ENCODE results near the gene IL17RC.

IL17RC gene

DNA sequence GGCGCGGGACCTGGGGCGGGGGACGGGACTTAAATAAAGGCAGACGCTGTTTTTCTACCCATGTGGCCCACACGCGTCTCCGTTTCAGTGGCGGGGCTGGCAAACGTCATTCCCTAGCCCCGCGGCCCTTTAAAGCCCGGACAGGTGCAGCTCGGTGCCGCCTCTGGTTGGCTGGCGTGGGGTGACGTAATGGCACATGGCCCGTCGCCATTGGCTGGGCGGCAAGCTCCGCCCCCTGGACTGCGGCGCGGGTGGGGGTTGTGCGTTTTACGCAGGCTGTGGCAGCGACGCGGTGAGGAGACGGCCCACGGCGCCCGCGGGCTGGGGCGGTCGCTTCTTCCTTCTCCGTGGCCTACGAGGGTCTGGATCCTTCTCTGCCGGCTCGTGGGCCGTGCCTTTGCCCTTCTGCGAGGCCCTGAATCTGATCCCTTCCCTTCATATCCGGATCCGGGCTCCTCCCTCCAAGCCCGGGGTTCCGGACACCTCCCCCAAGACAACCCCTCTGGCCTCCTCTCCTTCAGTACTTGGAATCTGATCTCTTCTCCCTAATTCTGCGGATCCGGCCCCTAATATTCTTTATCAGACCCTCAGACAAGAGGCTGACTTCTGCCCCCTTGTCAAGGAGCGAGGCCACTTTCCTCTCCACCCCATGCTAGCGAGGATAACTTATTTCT, 16.8 kb downstream of the IL17RC start, which contains the start of gene CRELD1:
TSS of gene CRELD1 (plus strand) at position 274 of the 674 bp plus-strand sequence. CDS start 605 bp downstream, outside the sequence.
- no peaks in the 10 kb centered on the region for H4K20me1 ChIP-seq (ENCODE audit: insufficient read depth, low read length)
- no peaks in the 10 kb centered on the region for H3F3A ChIP-seq (ENCODE audit: insufficient read depth, low read length)
- H3K4me1 ChIP-seq (ENCODE audit: insufficient read depth, low read length, severe bottlenecking) = peaks cover 26% of the 10 kb centered on the region
- H3K36me3 ChIP-seq (ENCODE audit: insufficient read depth, low read length) = peaks cover 29% of the 10 kb centered on the region
- no peak within 1 kb of the TSS for H2AFZ ChIP-seq (ENCODE audit: low read length)
- TF ChIP-seq, protein P1, sequence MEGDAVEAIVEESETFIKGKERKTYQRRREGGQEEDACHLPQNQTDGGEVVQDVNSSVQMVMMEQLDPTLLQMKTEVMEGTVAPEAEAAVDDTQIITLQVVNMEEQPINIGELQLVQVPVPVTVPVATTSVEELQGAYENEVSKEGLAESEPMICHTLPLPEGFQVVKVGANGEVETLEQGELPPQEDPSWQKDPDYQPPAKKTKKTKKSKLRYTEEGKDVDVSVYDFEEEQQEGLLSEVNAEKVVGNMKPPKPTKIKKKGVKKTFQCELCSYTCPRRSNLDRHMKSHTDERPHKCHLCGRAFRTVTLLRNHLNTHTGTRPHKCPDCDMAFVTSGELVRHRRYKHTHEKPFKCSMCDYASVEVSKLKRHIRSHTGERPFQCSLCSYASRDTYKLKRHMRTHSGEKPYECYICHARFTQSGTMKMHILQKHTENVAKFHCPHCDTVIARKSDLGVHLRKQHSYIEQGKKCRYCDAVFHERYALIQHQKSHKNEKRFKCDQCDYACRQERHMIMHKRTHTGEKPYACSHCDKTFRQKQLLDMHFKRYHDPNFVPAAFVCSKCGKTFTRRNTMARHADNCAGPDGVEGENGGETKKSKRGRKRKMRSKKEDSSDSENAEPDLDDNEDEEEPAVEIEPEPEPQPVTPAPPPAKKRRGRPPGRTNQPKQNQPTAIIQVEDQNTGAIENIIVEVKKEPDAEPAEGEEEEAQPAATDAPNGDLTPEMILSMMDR (IDR thresholded peaks at IDR 0.05; ENCODE audit: low read length) = no peak
- TF ChIP-seq EZH2 (IDR thresholded peaks at IDR 0.05; ENCODE audit: borderline replicate concordance, low read length) = no peak
- H3K4me3 ChIP-seq (ENCODE audit: low read depth, low read length, poor library complexity, severe bottlenecking) = peak within 1 kb of the TSS; percentile 74
- no peaks in the 10 kb centered on the region for H3K9me2 ChIP-seq (ENCODE audit: low read depth, low read length)
- H3K27me3 ChIP-seq (ENCODE audit: insufficient read depth, low read length) = no peaks in the 10 kb centered on the region; the same call in 1 of the 2 replicates
- peak within 1 kb of the TSS; percentile 62 for H3K27ac ChIP-seq (ENCODE audit: low read depth, low read length, poor library complexity, severe bottlenecking)
- no peaks in the 10 kb centered on the region for H3K79me2 ChIP-seq (ENCODE audit: insufficient read depth, low read length)
- peak within 1 kb of the TSS; percentile 81 for H3K9ac ChIP-seq (ENCODE audit: low read length)
- no peaks in the 10 kb centered on the region for H3K9me3 ChIP-seq (ENCODE audit: low read length)
- H3K4me2 ChIP-seq (ENCODE audit: low read length) = peak within 1 kb of the TSS; percentile 85

DNA sequence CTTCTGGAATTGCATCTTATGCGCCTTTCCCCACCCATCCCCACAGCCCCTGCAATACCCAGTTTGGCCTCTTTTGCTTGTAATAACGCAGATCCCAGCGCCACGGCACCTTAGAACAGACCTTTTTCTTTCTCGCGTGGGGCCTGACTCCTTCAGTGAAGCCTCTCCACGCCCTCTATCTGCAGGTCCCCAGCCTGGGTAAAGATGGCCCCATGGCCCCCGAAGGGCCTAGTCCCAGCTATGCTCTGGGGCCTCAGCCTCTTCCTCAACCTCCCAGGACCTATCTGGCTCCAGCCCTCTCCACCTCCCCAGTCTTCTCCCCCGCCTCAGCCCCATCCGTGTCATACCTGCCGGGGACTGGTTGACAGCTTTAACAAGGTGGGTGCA, 17.3 kb downstream of the IL17RC start:
- Histone ChIP-seq H3K9me3 (ENCODE audit: low read length) (no peaks in the 10 kb centered on the region), H3K9ac (ENCODE audit: low read length) (peak overlapping the region; percentile 81), H4K20me1 (ENCODE audit: insufficient read depth, low read length) (no peaks in the 10 kb centered on the region), H3K27ac (ENCODE audit: low read depth, low read length, poor library complexity, severe bottlenecking) (peak overlapping the region; percentile 62), H2AFZ (ENCODE audit: low read length) (no peak overlapping the region), H3K9me2 (ENCODE audit: low read depth, low read length) (no peaks in the 10 kb centered on the region), H3K4me1 (ENCODE audit: insufficient read depth, low read length, severe bottlenecking) (peaks cover 26% of the 10 kb centered on the region), H3K79me2 (ENCODE audit: insufficient read depth, low read length) (no peaks in the 10 kb centered on the region), H3K4me3 (ENCODE audit: low read depth, low read length, poor library complexity, severe bottlenecking) (peak overlapping the region; percentile 74), H3K36me3 (ENCODE audit: insufficient read depth, low read length) (peaks cover 29% of the 10 kb centered on the region), H3F3A (ENCODE audit: insufficient read depth, low read length) (no peaks in the 10 kb centered on the region), H3K27me3 (ENCODE audit: insufficient read depth, low read length) (no peaks in the 10 kb centered on the region; the same call in 1 of the 2 replicates), H3K4me2 (ENCODE audit: low read length) (peak overlapping the region; percentile 85)
- no peak for TF ChIP-seq EZH2 (IDR thresholded peaks at IDR 0.05; ENCODE audit: borderline replicate concordance, low read length)
- TF ChIP-seq, protein P1 (IDR thresholded peaks at IDR 0.05; ENCODE audit: low read length) = peak; percentile 28; the same call in 1 of the 2 replicates

DNA sequence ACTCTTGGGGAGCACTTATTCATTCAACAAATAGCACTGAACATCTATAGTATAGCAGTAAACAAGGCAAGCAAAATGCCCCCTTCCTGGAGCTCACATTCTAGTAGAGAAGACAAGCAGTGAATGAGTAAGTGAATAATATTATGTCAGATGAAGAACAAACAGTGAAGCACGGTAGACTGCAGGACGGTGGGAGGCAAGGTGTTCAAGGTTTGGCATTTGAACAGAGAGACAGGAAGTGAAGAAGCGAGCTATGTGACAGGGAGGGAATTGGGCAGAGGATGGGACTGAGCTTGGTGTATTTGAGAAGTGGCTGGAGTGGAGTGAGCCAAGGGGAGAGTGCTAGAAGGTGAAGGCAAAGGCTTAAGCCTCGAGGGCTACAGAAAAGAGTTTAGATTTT, 18.1 kb downstream of the IL17RC start:
- Histone ChIP-seq H3K9ac (ENCODE audit: low read length) (peak overlapping the region; percentile 81), H3K9me2 (ENCODE audit: low read depth, low read length) (no peaks in the 10 kb centered on the region), H3F3A (ENCODE audit: insufficient read depth, low read length) (no peaks in the 10 kb centered on the region), H3K79me2 (ENCODE audit: insufficient read depth, low read length) (no peaks in the 10 kb centered on the region), H3K9me3 (ENCODE audit: low read length) (no peaks in the 10 kb centered on the region), H3K36me3 (ENCODE audit: insufficient read depth, low read length) (peaks cover 29% of the 10 kb centered on the region), H3K4me3 (ENCODE audit: low read depth, low read length, poor library complexity, severe bottlenecking) (peak overlapping the region; percentile 74), H3K27me3 (ENCODE audit: insufficient read depth, low read length) (no peaks in the 10 kb centered on the region; the same call in 1 of the 2 replicates), H3K27ac (ENCODE audit: low read depth, low read length, poor library complexity, severe bottlenecking) (peak overlapping the region; percentile 3), H3K4me2 (ENCODE audit: low read length) (peak overlapping the region; percentile 85), H4K20me1 (ENCODE audit: insufficient read depth, low read length) (no peaks in the 10 kb centered on the region), H3K4me1 (ENCODE audit: insufficient read depth, low read length, severe bottlenecking) (peaks cover 26% of the 10 kb centered on the region), H2AFZ (ENCODE audit: low read length) (no peak overlapping the region)
- TF ChIP-seq, protein P1 (IDR thresholded peaks at IDR 0.05; ENCODE audit: low read length) = no peak
- TF ChIP-seq EZH2 (IDR thresholded peaks at IDR 0.05; ENCODE audit: borderline replicate concordance, low read length) = no peak
